GM21576 (cell line): ENCODE results near the gene LRRC30.

ENCODE experiments used
- ATAC-seq: cut with Tn5 transposase; IDR thresholded peaks from one replicate; pipeline ENCODE4 v1.9.1; 2021; ENCODE audit warnings: mild to moderate bottlenecking, moderate library complexity; ENCODE audit not compliant: unreplicated experiment

The LRRC30 gene

DNA sequence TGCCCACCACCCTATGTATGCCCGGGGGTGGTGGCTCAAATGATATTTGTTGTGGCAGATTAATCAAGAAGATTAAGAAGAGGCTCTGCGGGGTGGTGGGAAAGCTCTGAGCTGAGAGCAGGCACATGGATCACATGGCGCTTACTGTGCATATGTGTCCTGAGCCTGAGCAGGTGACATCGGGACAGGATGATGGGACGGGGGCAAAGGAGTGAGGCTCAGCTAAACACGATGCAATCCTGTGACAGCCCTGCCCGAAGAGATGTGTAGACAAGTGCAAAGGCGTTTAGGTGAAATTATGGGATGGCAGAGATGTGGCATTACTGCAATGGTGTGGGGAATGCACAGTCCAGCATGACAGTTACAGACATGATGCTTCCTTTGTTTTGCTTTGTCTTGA lies 6.0 kb downstream of the LRRC30 start:
- ATAC-seq = no peak

DNA sequence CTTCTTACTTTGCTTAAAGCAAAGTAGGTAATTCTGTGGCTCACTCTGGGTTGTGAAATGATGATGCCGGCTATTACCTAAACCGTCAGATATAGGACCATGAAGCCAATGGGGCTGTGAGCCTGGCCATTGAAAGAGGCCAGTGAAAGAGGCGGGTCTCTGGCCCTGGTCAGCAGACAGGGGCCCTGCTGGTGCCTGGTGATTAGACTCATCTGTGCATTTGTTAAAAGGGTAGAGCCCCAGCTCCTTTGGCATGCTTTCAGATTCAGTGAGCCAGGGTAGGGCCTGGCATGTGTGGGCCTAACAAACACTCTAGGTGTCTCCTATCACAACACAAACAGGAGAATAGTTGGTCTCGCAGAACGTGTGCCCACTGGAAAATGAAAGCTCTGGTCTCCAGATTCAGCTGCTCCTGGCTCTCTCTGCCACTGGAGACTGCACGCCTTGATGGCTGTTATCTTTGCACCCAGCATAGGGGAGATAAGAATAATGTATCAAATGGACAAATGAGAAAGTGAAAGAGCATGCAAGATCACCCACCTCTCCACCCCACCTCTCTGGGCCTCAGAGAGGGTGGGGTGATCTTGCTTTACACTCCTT lies 6.9 kb downstream of the LRRC30 start:
- ATAC-seq = no peak

DNA sequence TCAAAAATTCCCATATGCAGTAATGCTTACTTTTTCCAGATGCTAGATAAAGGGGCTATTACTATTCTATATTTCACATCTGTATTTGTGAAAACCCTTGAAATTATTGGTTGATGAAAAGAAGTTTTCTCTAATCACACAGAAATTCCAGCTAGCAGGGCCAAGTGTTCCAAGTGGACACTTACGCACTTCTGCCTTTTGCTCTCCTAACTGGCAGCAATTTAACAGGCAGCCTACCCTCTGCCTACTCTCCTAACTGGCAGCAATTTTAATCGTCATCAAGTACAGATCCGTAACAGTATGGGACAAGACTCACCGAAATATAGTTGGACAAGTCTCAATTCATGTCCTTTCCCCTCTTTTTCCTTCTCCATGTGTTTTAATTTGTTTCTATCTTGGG lies 12.0 kb downstream of the LRRC30 start:
- no peak for ATAC-seq

GRCh38 chr18:7248877-7249276 lies 18.0 kb downstream of the LRRC30 start:
- ATAC-seq = no peak

DNA sequence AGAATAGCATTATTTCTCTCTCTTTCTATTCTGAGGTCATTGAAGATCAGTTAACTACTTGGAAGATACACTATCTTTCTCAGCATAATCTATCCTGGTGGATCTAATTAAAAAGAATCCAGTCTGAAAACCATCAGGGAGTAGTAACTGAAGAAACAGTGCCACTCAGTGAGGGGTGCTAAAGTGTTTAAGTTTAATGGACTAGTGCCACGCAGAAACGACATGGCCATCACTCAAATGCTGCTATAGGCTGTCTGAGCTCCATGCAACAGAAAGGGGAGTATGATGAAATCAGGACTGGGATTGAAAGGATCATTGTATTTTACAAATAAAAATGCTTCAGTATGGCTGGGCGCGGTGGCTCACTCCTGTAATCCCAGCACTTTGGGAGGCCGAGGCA lies 23.3 kb downstream of the LRRC30 start:
- ATAC-seq = no peak

- no peak for ATAC-seq
These were observed 24.2 kb downstream of the LRRC30 start for GRCh38 chr18:7255054-7255453.

DNA sequence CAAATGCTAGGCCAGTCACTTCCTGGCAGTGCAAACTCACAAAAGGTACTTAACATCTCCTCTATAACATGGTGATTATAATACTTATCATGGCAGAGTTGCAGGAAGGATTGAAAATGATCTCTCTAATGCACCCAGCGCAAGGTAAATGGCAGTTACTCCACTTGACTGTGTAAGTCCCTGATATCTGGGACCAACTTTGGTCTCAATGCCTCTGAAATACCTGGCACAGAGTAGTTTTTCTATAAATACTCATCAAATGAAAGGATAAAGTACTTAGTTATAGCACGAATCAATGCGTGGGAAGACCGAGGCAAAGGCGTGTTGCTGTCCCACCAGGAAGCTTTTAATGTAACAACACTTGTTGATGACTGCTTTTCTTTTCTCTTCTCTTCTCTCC lies 24.8 kb downstream of the LRRC30 start:
- ATAC-seq = no peak

DNA sequence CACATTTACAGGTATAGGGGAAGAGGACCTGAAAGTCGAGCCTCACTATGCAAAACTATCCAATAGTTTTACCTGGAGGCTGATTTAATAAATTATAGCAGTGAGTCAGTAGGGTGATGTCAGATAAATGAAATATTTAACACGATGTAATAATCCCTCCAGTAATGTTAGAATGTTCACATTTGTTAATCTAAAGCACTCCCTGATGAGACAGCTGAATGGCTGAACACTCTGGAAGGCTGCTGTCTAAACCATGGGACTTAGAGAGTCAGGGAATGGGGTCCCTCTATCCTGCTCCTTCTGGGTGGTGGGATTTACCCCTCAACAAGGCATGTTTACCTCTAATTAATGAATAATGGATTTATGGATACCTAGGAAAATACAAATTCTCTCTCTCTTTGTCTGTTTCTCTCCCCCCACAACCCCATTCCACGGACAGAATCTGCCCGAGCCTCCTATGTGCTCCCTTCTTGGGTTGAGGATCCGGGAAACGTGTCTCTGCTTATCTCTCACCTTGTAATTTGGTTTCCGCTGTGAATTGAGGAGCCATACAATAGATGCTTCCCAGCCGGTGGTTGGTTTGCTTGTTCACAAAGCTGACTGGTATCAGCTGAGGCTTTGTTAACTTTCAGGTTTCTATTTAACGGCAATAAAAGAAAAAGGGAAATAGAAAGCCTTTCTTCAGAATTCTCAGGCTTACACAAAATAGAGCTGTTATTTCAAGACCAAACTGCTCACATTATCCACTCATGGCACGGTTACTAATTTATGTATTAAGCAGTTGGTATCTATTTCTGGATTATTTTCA lies 25.9 kb downstream of the LRRC30 start:
- no peak for ATAC-seq

DNA sequence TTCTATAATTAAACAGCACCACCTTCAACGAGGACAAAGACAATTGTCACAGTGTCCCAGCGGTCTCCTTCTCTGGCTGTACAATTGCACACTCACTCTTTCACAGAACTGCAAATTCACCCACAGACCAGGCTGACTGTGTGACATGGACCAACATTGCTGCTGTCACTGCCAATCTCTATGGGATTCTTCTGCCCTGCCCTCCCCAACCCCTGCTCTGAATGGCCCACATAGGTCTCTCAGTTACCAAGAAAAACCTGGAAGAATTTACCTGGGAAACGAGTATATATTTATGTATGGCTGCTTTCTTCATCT lies 26.5 kb downstream of the LRRC30 start:
- ATAC-seq = no peak

- no peak for ATAC-seq
These were observed 28.6 kb downstream of the LRRC30 start for GRCh38 chr18:7259475-7259874.

DNA sequence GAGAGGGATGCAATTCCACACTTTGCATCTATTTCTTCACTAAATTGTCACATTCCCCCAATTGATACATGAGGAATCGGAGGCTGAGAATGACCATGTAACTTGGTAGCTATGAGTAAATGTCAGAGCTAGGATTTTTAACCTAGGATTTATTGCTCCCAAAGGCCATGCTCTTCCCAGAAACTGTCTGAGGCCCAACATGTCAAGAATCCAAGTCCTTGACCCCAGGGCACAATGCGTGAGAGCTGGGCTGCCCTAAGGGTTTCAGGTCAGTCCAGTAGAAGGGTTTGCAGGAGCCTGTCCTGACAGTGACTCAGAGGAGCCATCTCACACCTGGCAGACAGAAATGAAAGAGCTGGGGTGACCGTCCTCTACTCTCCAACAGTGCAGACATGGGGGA lies 30.3 kb downstream of the LRRC30 start:
- no peak for ATAC-seq

GRCh38 chr18:7267973-7268372 lies 37.1 kb downstream of the LRRC30 start:
- ATAC-seq = no peak

GRCh38 chr18:7269942-7270341 lies 39.1 kb downstream of the LRRC30 start:
- ATAC-seq = no peak

GRCh38 chr18:7272311-7273049 lies 41.6 kb downstream of the LRRC30 start:
- ATAC-seq = no peak

- ATAC-seq = no peak
These were observed 42.5 kb downstream of the LRRC30 start for GRCh38 chr18:7273301-7273921.

DNA sequence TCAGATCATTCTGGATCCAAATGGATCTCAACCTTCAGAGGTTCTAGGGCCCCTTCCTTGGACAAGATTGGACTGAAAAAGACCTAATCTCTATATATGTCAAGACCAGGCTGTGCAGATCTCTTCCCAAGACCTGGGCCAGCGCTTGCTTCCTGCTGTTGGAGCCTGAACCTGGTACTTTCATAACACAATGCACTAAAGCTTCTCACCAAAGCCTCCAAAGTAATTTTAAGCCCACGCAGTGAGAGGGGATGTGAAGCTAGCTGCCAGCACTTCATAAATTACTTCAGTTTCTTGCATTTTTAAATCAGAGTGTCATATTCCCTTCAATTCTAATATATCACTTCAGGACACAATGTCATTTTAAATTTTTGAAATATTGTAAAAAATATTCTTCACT lies 50.7 kb downstream of the LRRC30 start:
- no peak for ATAC-seq
